Measurements from ENCODE around the gene ENOX1. TPM values are rescaled to one million over a fixed set of nuclear protein-coding genes. Genes with fewer than 3 reads are reported as not detected.

The ENOX1 gene
- total RNA-seq, 1 donor from 2014 or later, result 11.5 TPM

DNA sequence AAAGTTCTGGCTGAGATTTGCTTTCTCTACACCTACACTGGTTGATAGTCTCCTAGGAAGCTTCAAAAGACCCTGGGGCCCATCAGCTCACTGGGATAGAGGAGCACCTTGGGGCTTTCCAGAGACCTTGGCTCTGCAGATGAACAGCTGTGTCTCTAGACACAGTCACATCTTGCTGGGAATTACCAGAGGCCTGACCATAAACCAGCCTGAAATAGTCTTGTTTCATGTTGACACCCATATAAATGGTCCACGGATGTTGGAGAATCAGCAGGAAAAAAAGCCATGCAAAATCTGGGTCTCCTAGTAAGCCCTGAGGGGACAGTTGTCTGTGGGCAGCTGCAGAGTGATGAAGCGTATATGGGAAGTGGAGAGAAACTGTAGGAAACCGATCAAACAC is 555.8 kb downstream of the ENOX1 start:
- Histone ChIP-seq H3K27ac (ENCODE audit: low read depth, low read length) (no peak overlapping the region), H3K36me3 (ENCODE audit: control insufficient read depth in 3 of 3, insufficient read depth in 3 of 3, low read length in 3 of 3) (peaks cover 0 to 4% (median 0%) of the 10 kb centered on the region in 3 donors), H3K4me3 (ENCODE audit: low read length in 3 of 3) (no peak overlapping the region)

GRCh38 chr13:43229506-43229905 is 557.3 kb downstream of the ENOX1 start:
- H3K27me3 ChIP-seq (ENCODE audit: control insufficient read depth in 3 of 3, insufficient read depth in 3 of 3, low read length in 3 of 3), result peaks cover 0 to 2% (median 0%) of the 10 kb centered on the region in 3 donors
- no peak overlapping the region for H3K9ac ChIP-seq (ENCODE audit: low read depth in 1 of 3, low read length in 3 of 3)
- no peak overlapping the region for H3K27ac ChIP-seq (ENCODE audit: low read depth, low read length)
- no peaks in the 10 kb centered on the region for H3K9me3 ChIP-seq (ENCODE audit: control insufficient read depth in 3 of 3, low read length in 3 of 3)
- no peak overlapping the region for H3K4me3 ChIP-seq (ENCODE audit: low read length in 3 of 3)
- H3K4me1 ChIP-seq (ENCODE audit: control insufficient read depth in 3 of 3, insufficient read depth in 3 of 3, low read length in 3 of 3), result no peaks in the 10 kb centered on the region
- no peaks in the 10 kb centered on the region for H3K36me3 ChIP-seq (ENCODE audit: control insufficient read depth in 3 of 3, insufficient read depth in 3 of 3, low read length in 3 of 3)

More for the DNA sequence above, 555.8 kb downstream of the ENOX1 start:
- H3K9ac ChIP-seq (ENCODE audit: low read depth in 1 of 3, low read length in 3 of 3), result no peak overlapping the region
- H3K4me1 ChIP-seq (ENCODE audit: control insufficient read depth in 3 of 3, insufficient read depth in 3 of 3, low read length in 3 of 3), result no peaks in the 10 kb centered on the region
- no peaks in the 10 kb centered on the region for H3K9me3 ChIP-seq (ENCODE audit: control insufficient read depth in 3 of 3, low read length in 3 of 3)
- H3K27me3 ChIP-seq (ENCODE audit: control insufficient read depth in 3 of 3, insufficient read depth in 3 of 3, low read length in 3 of 3), result peaks cover 0 to 2% (median 0%) of the 10 kb centered on the region in 3 donors

DNA sequence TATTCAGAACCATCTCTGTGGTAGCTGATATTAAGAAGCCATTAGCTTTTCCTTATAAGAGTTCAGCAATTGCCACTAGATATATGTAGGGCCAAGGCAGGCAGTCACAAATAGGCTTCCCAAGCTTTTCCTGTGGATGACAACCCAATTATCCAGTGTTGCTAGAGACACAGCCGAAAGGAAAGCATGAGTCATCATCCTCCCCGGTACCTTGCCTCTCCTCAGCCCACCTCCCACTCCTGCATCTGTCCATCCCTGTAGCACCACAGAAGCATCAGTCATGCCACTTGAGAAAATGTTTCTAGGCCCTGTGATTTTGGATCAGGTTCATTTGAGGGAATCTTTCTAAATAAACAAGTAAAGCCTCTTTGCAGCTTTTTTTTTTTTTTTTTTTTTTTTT is 559.1 kb downstream of the ENOX1 start:
- Histone ChIP-seq H3K36me3 (ENCODE audit: control insufficient read depth in 3 of 3, insufficient read depth in 3 of 3, low read length in 3 of 3) (no peaks in the 10 kb centered on the region), H3K27me3 (ENCODE audit: control insufficient read depth in 3 of 3, insufficient read depth in 3 of 3, low read length in 3 of 3) (peaks cover 0 to 2% (median 0%) of the 10 kb centered on the region in 3 donors)

DNA sequence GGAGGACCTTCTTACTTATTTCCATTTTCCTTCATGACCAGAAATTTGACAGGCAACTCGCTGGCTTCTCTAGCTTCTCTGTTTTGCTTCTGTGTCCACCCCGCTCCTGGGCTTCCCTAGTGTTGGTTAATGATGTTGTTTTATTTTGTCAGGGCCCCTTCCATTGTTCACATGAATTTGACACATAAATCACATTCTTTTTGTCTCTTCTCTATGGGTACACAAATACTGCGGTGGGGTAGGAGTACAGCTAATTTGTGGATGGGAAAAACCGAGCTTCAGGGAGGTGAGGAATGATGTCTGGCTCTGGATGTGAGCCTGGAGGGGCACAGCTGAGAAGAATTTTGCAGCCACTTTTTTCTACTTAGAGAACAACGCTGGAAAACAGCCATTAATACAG is 563.6 kb downstream of the ENOX1 start:
- Histone ChIP-seq H3K27me3 (ENCODE audit: control insufficient read depth in 3 of 3, insufficient read depth in 3 of 3, low read length in 3 of 3) (peaks cover 0 to 2% (median 2%) of the 10 kb centered on the region in 3 donors), H3K9ac (ENCODE audit: low read depth in 1 of 3, low read length in 3 of 3) (no peak overlapping the region), H3K9me3 (ENCODE audit: control insufficient read depth in 3 of 3, low read length in 3 of 3) (no peaks in the 10 kb centered on the region), H3K27ac (ENCODE audit: low read depth, low read length) (no peak overlapping the region), H3K36me3 (ENCODE audit: control insufficient read depth in 3 of 3, insufficient read depth in 3 of 3, low read length in 3 of 3) (no peaks in the 10 kb centered on the region), H3K4me3 (ENCODE audit: low read length in 3 of 3) (no peak overlapping the region), H3K4me1 (ENCODE audit: control insufficient read depth in 3 of 3, insufficient read depth in 3 of 3, low read length in 3 of 3) (no peaks in the 10 kb centered on the region)

More for the DNA sequence above, 559.1 kb downstream of the ENOX1 start:
- H3K9ac ChIP-seq (ENCODE audit: low read depth in 1 of 3, low read length in 3 of 3), result no peak overlapping the region
- H3K4me3 ChIP-seq (ENCODE audit: low read length in 3 of 3), result no peak overlapping the region
- H3K4me1 ChIP-seq (ENCODE audit: control insufficient read depth in 3 of 3, insufficient read depth in 3 of 3, low read length in 3 of 3), result no peaks in the 10 kb centered on the region
- no peaks in the 10 kb centered on the region for H3K9me3 ChIP-seq (ENCODE audit: control insufficient read depth in 3 of 3, low read length in 3 of 3)
- H3K27ac ChIP-seq (ENCODE audit: low read depth, low read length), result no peak overlapping the region

GRCh38 chr13:43222086-43222485 is 564.7 kb downstream of the ENOX1 start:
- no peaks in the 10 kb centered on the region for H3K4me1 ChIP-seq (ENCODE audit: control insufficient read depth in 3 of 3, insufficient read depth in 3 of 3, low read length in 3 of 3)
- H3K36me3 ChIP-seq (ENCODE audit: control insufficient read depth in 3 of 3, insufficient read depth in 3 of 3, low read length in 3 of 3), result no peaks in the 10 kb centered on the region
- H3K27me3 ChIP-seq (ENCODE audit: control insufficient read depth in 3 of 3, insufficient read depth in 3 of 3, low read length in 3 of 3), result peaks cover 0 to 2% (median 2%) of the 10 kb centered on the region in 3 donors
- no peaks in the 10 kb centered on the region for H3K9me3 ChIP-seq (ENCODE audit: control insufficient read depth in 3 of 3, low read length in 3 of 3)
- no peak overlapping the region for H3K27ac ChIP-seq (ENCODE audit: low read depth, low read length)
- H3K9ac ChIP-seq (ENCODE audit: low read depth in 1 of 3, low read length in 3 of 3), result no peak overlapping the region
- H3K4me3 ChIP-seq (ENCODE audit: low read length in 3 of 3), result no peak overlapping the region

GRCh38 chr13:43221611-43222010 is 565.2 kb downstream of the ENOX1 start:
- no peaks in the 10 kb centered on the region for H3K4me1 ChIP-seq (ENCODE audit: control insufficient read depth in 3 of 3, insufficient read depth in 3 of 3, low read length in 3 of 3)
- H3K9ac ChIP-seq (ENCODE audit: low read depth in 1 of 3, low read length in 3 of 3), result no peak overlapping the region

GRCh38 chr13:43220873-43221595 is 565.7 kb downstream of the ENOX1 start:
- Histone ChIP-seq H3K4me1 (ENCODE audit: control insufficient read depth in 3 of 3, insufficient read depth in 3 of 3, low read length in 3 of 3) (no peaks in the 10 kb centered on the region), H3K27me3 (ENCODE audit: control insufficient read depth in 3 of 3, insufficient read depth in 3 of 3, low read length in 3 of 3) (peaks cover 0 to 2% (median 0%) of the 10 kb centered on the region in 3 donors), H3K9me3 (ENCODE audit: control insufficient read depth in 3 of 3, low read length in 3 of 3) (no peaks in the 10 kb centered on the region), H3K4me3 (ENCODE audit: low read length in 3 of 3) (no peak overlapping the region), H3K27ac (ENCODE audit: low read depth, low read length) (no peak overlapping the region), H3K36me3 (ENCODE audit: control insufficient read depth in 3 of 3, insufficient read depth in 3 of 3, low read length in 3 of 3) (no peaks in the 10 kb centered on the region), H3K9ac (ENCODE audit: low read depth in 1 of 3, low read length in 3 of 3) (no peak overlapping the region)

More at GRCh38 chr13:43221611-43222010, 565.2 kb downstream of the ENOX1 start:
- no peak overlapping the region for H3K4me3 ChIP-seq (ENCODE audit: low read length in 3 of 3)
- peaks cover 0 to 2% (median 2%) of the 10 kb centered on the region in 3 donors for H3K27me3 ChIP-seq (ENCODE audit: control insufficient read depth in 3 of 3, insufficient read depth in 3 of 3, low read length in 3 of 3)
- H3K36me3 ChIP-seq (ENCODE audit: control insufficient read depth in 3 of 3, insufficient read depth in 3 of 3, low read length in 3 of 3), result no peaks in the 10 kb centered on the region
- no peak overlapping the region for H3K27ac ChIP-seq (ENCODE audit: low read depth, low read length)
- H3K9me3 ChIP-seq (ENCODE audit: control insufficient read depth in 3 of 3, low read length in 3 of 3), result no peaks in the 10 kb centered on the region

- Histone ChIP-seq H3K27me3 (ENCODE audit: control insufficient read depth in 3 of 3, insufficient read depth in 3 of 3, low read length in 3 of 3) (peaks cover 0 to 2% (median 0%) of the 10 kb centered on the region in 3 donors), H3K4me3 (ENCODE audit: low read length in 3 of 3) (no peak overlapping the region)
Measured at GRCh38 chr13:43214124-43214523, 572.6 kb downstream of the ENOX1 start.

DNA sequence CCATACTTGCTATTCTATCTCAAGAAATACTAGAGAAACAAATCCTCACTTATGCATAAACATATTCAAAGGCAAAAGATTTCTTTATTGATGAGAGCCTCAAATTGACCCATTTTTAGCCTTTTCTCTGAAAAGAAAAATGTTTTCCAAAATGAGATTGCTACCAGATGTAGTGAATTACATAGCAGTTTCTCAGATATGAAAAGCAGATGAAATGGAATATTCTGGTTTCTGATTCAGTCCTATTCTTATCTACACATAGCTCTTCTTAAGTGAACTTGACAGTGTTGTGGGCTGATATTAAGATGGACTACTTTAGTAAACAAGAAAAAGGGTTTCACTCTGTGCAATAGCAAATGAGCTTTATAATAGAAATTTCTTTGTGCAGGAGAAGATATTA is 579.9 kb downstream of the ENOX1 start:
- no peaks in the 10 kb centered on the region for H3K27me3 ChIP-seq (ENCODE audit: control insufficient read depth in 3 of 3, insufficient read depth in 3 of 3, low read length in 3 of 3)
- H3K27ac ChIP-seq (ENCODE audit: low read depth, low read length), result no peak overlapping the region

More at GRCh38 chr13:43214124-43214523, 572.6 kb downstream of the ENOX1 start:
- no peak overlapping the region for H3K9ac ChIP-seq (ENCODE audit: low read depth in 1 of 3, low read length in 3 of 3)
- no peaks in the 10 kb centered on the region for H3K9me3 ChIP-seq (ENCODE audit: control insufficient read depth in 3 of 3, low read length in 3 of 3)
- no peaks in the 10 kb centered on the region for H3K4me1 ChIP-seq (ENCODE audit: control insufficient read depth in 3 of 3, insufficient read depth in 3 of 3, low read length in 3 of 3)
- H3K27ac ChIP-seq (ENCODE audit: low read depth, low read length), result no peak overlapping the region
- H3K36me3 ChIP-seq (ENCODE audit: control insufficient read depth in 3 of 3, insufficient read depth in 3 of 3, low read length in 3 of 3), result no peaks in the 10 kb centered on the region

DNA sequence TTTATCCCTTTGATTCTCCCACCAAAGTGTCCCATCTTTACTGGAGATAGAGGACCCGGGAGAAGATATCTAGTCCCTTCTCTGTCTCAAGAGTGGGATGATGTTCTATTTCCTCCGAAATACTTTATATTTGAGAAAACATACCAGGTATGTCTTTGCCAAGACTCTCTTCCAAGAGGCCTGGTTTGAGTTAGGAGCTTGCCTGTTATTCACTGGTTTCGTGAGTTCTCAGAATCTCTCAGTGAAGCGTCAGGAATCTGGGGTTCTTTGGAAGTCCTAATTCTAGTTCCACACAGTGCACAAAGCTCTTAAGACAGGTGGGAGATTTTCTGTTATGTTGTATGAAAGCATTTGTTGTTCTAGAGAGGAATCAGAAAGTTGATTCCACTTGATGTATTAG is 581.4 kb downstream of the ENOX1 start:
- Histone ChIP-seq H3K9ac (ENCODE audit: low read depth in 1 of 3, low read length in 3 of 3) (no peak overlapping the region), H3K4me1 (ENCODE audit: control insufficient read depth in 3 of 3, insufficient read depth in 3 of 3, low read length in 3 of 3) (no peaks in the 10 kb centered on the region), H3K4me3 (ENCODE audit: low read length in 3 of 3) (no peak overlapping the region), H3K9me3 (ENCODE audit: control insufficient read depth in 3 of 3, low read length in 3 of 3) (peaks cover 0 to 3% (median 0%) of the 10 kb centered on the region in 3 donors), H3K36me3 (ENCODE audit: control insufficient read depth in 3 of 3, insufficient read depth in 3 of 3, low read length in 3 of 3) (no peaks in the 10 kb centered on the region), H3K27me3 (ENCODE audit: control insufficient read depth in 3 of 3, insufficient read depth in 3 of 3, low read length in 3 of 3) (no peaks in the 10 kb centered on the region), H3K27ac (ENCODE audit: low read depth, low read length) (no peak overlapping the region)

More for the DNA sequence above, 579.9 kb downstream of the ENOX1 start:
- Histone ChIP-seq H3K9me3 (ENCODE audit: control insufficient read depth in 3 of 3, low read length in 3 of 3) (peaks cover 0 to 3% (median 0%) of the 10 kb centered on the region in 3 donors), H3K4me1 (ENCODE audit: control insufficient read depth in 3 of 3, insufficient read depth in 3 of 3, low read length in 3 of 3) (no peaks in the 10 kb centered on the region), H3K9ac (ENCODE audit: low read depth in 1 of 3, low read length in 3 of 3) (no peak overlapping the region), H3K4me3 (ENCODE audit: low read length in 3 of 3) (no peak overlapping the region), H3K36me3 (ENCODE audit: control insufficient read depth in 3 of 3, insufficient read depth in 3 of 3, low read length in 3 of 3) (no peaks in the 10 kb centered on the region)
